Thyroid gland (tissue), 4 donors: Measurements from ENCODE around the gene ACAT2.

Source experiments
- CTCF ChIP-seq, 6 experiments: fragments of 200-600 bp in 3 of 6; fragments of 450-650 bp in 3 of 6; sonication (generic) in 3 of 6; IDR thresholded peaks; one replicate each; pipeline ENCODE4 v1.5.1; 2016 to 2019; ENCODE audit warnings: antibody characterized with exemption in 6 of 6, mild to moderate bottlenecking in 2 of 6, inconsistent platforms in 1 of 6, moderate library complexity in 1 of 6
- POLR2A ChIP-seq, 2 donors: fragments of 450-650 bp; IDR thresholded peaks; one replicate each; pipeline ENCODE4 v1.6.1; 2017; ENCODE audit warnings: antibody characterized with exemption in 2 of 2, mild to moderate bottlenecking in 2 of 2, moderate library complexity in 1 of 2

GRCh38 chr6:159809149-159809548, 47.3 kb downstream of the ACAT2 start:
- TF ChIP-seq CTCF (IDR thresholded peaks at IDR 0.05) = no peak
- no peak for TF ChIP-seq POLR2A (IDR thresholded peaks at IDR 0.05)
